Measurements from ENCODE around the gene GLB1L. TPM values are rescaled to one million over a fixed set of nuclear protein-coding genes. Genes with fewer than 3 reads are reported as not detected.

GLB1L gene
- total RNA-seq, 6 donors from 2014 or later, result 4.1 to 19.5 (median 11.9) TPM

GRCh38 chr2:219218217-219218731 lies 27.0 kb downstream of the GLB1L start:
- Histone ChIP-seq H3K9me3 (no peaks in the 10 kb centered on the region), H3K4me1 (peaks cover 20 to 35% (median 29%) of the 10 kb centered on the region in 4 donors), H3K27ac (peak overlapping the region; percentile 82 to 92 (median 90)), H3K36me3 (peaks cover 30 to 57% (median 45%) of the 10 kb centered on the region in 4 donors), H3K27me3 (no peaks in the 10 kb centered on the region), H3K4me3 (peak overlapping the region; percentile 28 to 74 (median 61))
- ATAC-seq (ENCODE audit: low FRiP score in 2 of 2) (peak; percentile 72 to 75), DNase-seq (peak; percentile 68 to 90)
- no peak for TF ChIP-seq EP300 (IDR thresholded peaks at IDR 0.05)
- peak in 1 of 4 donors; percentile 6 for TF ChIP-seq POLR2A (IDR thresholded peaks at IDR 0.05)
- TF ChIP-seq CTCF (IDR thresholded peaks at IDR 0.05), result peak in 1 of 6 experiments; percentile 20
- 0% methylated on average over 26 of the region's 37 CpGs; no CpG with 5 or more reads in 1 of the 2 donors for WGBS, 2 donors

DNA sequence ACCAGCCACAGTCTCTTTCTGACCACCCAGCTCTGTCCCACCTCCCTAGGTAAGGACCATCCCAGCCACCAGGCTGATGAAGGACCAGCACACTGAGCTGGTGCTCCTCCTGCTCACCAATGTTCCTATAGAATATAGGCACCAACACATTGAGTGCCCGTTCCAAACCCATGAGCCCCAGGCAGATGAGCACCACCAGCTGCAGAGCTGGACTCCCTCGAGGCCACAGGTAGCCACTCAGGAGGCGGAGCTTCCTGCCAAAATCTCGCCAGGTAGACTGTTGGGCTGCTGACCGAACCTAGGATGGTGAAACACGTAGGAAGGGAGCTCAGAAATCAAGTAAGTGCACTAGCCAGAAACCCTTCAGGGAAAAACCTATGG lies 28.7 kb downstream of the GLB1L start:
- ATAC-seq (ENCODE audit: low FRiP score in 2 of 2), result no peak
- peaks cover 20 to 35% (median 29%) of the 10 kb centered on the region in 4 donors for H3K4me1 ChIP-seq

GRCh38 chr2:219215871-219216534 lies 29.2 kb downstream of the GLB1L start:
- ATAC-seq (ENCODE audit: low FRiP score in 2 of 2), result no peak
- 94 to 97% methylated on average over 26 to 27 of the region's 27 CpGs for WGBS, 2 donors

More for the DNA sequence above, 28.7 kb downstream of the GLB1L start:
- peak overlapping the region in 1 of 4 donors; percentile 2 for H3K27ac ChIP-seq
- no peaks in the 10 kb centered on the region for H3K27me3 ChIP-seq
- H3K9me3 ChIP-seq, result no peaks in the 10 kb centered on the region
- H3K36me3 ChIP-seq, result peaks cover 16 to 51% (median 34%) of the 10 kb centered on the region in 4 donors
- no peak overlapping the region for H3K4me3 ChIP-seq
- no peak for TF ChIP-seq POLR2AphosphoS5 (IDR thresholded peaks at IDR 0.05)
- DNase-seq, result no peak
- 85 to 88% methylated on average over 4 to 6 of the region's 6 CpGs for WGBS, 2 donors

DNA sequence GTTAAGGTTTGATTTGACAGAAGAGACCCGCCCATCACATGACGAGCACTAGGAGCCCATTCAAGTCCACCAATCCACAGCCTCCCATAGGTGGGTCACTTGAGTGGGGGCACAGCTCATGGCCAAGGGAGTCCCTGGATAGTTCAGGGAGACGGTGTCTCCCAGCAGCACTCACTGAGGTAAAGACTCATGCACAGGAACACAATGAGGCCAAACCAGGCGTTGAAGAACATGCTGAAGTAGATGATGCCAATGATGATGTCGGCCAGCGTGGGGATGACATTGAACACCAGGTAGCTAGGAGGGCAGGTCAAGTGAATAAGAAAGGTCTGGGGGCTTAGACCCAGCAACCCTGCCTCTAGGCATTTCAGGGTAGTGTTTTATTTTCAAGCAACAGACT lies 30.5 kb downstream of the GLB1L start:
- no peaks in the 10 kb centered on the region for H3K27me3 ChIP-seq
- 92 to 98% methylated on average over 6 of the region's 6 CpGs for WGBS, 2 donors
- H3K9me3 ChIP-seq, result no peaks in the 10 kb centered on the region
- TF ChIP-seq POLR2AphosphoS5 (IDR thresholded peaks at IDR 0.05) (no peak), POLR2A (IDR thresholded peaks at IDR 0.05) (no peak), EP300 (IDR thresholded peaks at IDR 0.05) (no peak), CTCF (IDR thresholded peaks at IDR 0.05) (no peak)
- peaks cover 19 to 33% (median 28%) of the 10 kb centered on the region in 4 donors for H3K4me1 ChIP-seq
- ATAC-seq (ENCODE audit: low FRiP score in 2 of 2) (no peak), DNase-seq (no peak)
- peaks cover 0 to 48% (median 23%) of the 10 kb centered on the region in 4 donors for H3K36me3 ChIP-seq
- no peak overlapping the region for H3K27ac ChIP-seq
- H3K4me3 ChIP-seq, result no peak overlapping the region

More at GRCh38 chr2:219215871-219216534, 29.2 kb downstream of the GLB1L start:
- no peak overlapping the region for H3K27ac ChIP-seq
- H3K4me3 ChIP-seq, result no peak overlapping the region
- TF ChIP-seq CTCF (IDR thresholded peaks at IDR 0.05), result no peak
- TF ChIP-seq POLR2AphosphoS5 (IDR thresholded peaks at IDR 0.05), result no peak
- no peak for TF ChIP-seq POLR2A (IDR thresholded peaks at IDR 0.05)
- no peaks in the 10 kb centered on the region for H3K9me3 ChIP-seq
- DNase-seq, result peak in 1 of 2 donors; percentile 79
- peaks cover 10 to 49% (median 30%) of the 10 kb centered on the region in 4 donors for H3K36me3 ChIP-seq
- H3K27me3 ChIP-seq, result no peaks in the 10 kb centered on the region
- peaks cover 20 to 35% (median 29%) of the 10 kb centered on the region in 4 donors for H3K4me1 ChIP-seq

- H3K4me3 ChIP-seq, result no peak overlapping the region
- 96 to 97% methylated on average over 12 to 15 of the region's 15 CpGs for WGBS, 2 donors
- no peaks in the 10 kb centered on the region for H3K9me3 ChIP-seq
- H3K27ac ChIP-seq, result no peak overlapping the region
- peaks cover 13 to 29% (median 22%) of the 10 kb centered on the region in 4 donors for H3K4me1 ChIP-seq
- TF ChIP-seq EP300 (IDR thresholded peaks at IDR 0.05) (no peak), POLR2A (IDR thresholded peaks at IDR 0.05) (no peak), CTCF (IDR thresholded peaks at IDR 0.05) (no peak), POLR2AphosphoS5 (IDR thresholded peaks at IDR 0.05) (no peak)
- ATAC-seq (ENCODE audit: low FRiP score in 2 of 2) (no peak), DNase-seq (no peak)
- peaks cover 0 to 50% (median 25%) of the 10 kb centered on the region in 4 donors for H3K36me3 ChIP-seq
- H3K27me3 ChIP-seq, result no peaks in the 10 kb centered on the region
Observed at GRCh38 chr2:219214141-219214540, 31.1 kb downstream of the GLB1L start.
